ENCODE measurements around the gene B4GALT5.

DNA sequence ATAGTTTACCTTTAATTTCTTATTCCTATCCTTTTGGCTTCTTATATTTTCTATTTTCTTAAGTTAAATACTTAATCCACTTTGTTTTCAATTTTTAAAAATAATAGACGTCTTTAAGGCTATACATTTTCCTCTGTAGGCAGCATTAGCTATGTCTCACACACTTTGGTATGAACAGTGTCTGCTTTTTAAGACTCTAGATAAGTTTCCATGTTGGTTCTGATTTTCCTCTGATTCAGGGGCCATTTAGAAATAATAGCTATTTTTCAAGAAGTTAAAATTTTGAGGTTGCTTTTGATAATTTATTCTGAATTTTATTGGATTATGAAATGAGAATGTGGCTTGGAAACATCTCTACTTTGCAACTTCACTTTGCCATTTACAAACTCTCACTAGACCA lies 91.4 kb downstream of the B4GALT5 start:
- TF ChIP-seq, protein P1, sequence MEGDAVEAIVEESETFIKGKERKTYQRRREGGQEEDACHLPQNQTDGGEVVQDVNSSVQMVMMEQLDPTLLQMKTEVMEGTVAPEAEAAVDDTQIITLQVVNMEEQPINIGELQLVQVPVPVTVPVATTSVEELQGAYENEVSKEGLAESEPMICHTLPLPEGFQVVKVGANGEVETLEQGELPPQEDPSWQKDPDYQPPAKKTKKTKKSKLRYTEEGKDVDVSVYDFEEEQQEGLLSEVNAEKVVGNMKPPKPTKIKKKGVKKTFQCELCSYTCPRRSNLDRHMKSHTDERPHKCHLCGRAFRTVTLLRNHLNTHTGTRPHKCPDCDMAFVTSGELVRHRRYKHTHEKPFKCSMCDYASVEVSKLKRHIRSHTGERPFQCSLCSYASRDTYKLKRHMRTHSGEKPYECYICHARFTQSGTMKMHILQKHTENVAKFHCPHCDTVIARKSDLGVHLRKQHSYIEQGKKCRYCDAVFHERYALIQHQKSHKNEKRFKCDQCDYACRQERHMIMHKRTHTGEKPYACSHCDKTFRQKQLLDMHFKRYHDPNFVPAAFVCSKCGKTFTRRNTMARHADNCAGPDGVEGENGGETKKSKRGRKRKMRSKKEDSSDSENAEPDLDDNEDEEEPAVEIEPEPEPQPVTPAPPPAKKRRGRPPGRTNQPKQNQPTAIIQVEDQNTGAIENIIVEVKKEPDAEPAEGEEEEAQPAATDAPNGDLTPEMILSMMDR (conservative IDR thresholded peaks at IDR 0.05), result no peak
- no peak for TF ChIP-seq EZH2 (IDR thresholded peaks at IDR 0.05; ENCODE audit: low read depth)

All from PC-9 (cell line).